A673 (cell line): Measurements from ENCODE around the gene TBC1D13. TPM values are rescaled to one million over a fixed set of nuclear protein-coding genes. Genes with fewer than 3 reads are reported as not detected.

Source experiments
- BruUV-seq: library from RNA; stranded (reverse); fragments of 400-500 nt; replicated peaks from 2 replicates; lab custom pipeline; 2021; lab: Mats Ljungman, UMichigan
- CTCF ChIA-PET: fragments of 300-600 bp; sonication (Branson Sonifier 250); formaldehyde crosslinking; loops from one replicate; lab custom pipeline; 2022; ENCODE audit warnings: antibody characterized with exemption; lab: Charles Lee
- POLR2A ChIA-PET: fragments of 300-600 bp; sonication (Branson Sonifier 250); formaldehyde crosslinking; loops from one replicate; lab custom pipeline; 2022; ENCODE audit warnings: antibody characterized with exemption; ENCODE audit not compliant: low non-redundant PET; lab: Charles Lee
- DNase-seq: peaks from one replicate; pipeline ENCODE4 v3.0.0-alpha.2; 2015; ENCODE audit warnings: low spot score
- H3K27ac ChIP-seq: fragments of 200-600 bp; sonication (generic); 2 replicates; pipeline ENCODE4 v1.5.1; 2016; ENCODE audit warnings: mixed run types, low read depth, mild to moderate bottlenecking, mixed read lengths, antibody characterized with exemption, low read length; ENCODE audit not compliant: poor library complexity, severe bottlenecking
- H3K27me3 ChIP-seq: fragments of 200-600 bp; sonication (generic); replicated peaks from 2 replicates; pipeline ENCODE4 v1.6.1; 2017; ENCODE audit warnings: mixed run types, low read depth, mild to moderate bottlenecking, mixed read lengths, antibody characterized with exemption, low read length; ENCODE audit not compliant: insufficient read depth, poor library complexity
- H3K36me3 ChIP-seq: fragments of 200-600 bp; sonication (generic); 2 replicates; pipeline ENCODE4 v1.6.1; 2016; ENCODE audit warnings: mixed run types, mild to moderate bottlenecking, mixed read lengths, antibody characterized with exemption, low read length; ENCODE audit not compliant: insufficient read depth, poor library complexity, severe bottlenecking
- H3K4me1 ChIP-seq: fragments of 200-600 bp; sonication (generic); 2 replicates; pipeline ENCODE4 v1.6.1; 2017; ENCODE audit warnings: mixed run types, mild to moderate bottlenecking, mixed read lengths, antibody characterized with exemption, low read length; ENCODE audit not compliant: insufficient read depth, poor library complexity, severe bottlenecking
- H3K4me3 ChIP-seq: fragments of 200-600 bp; sonication (generic); 2 replicates; pipeline ENCODE4 v1.5.1; 2016; ENCODE audit warnings: low read depth, mixed run types, mild to moderate bottlenecking, mixed read lengths, low read length; ENCODE audit not compliant: poor library complexity, severe bottlenecking
- H3K9me3 ChIP-seq: fragments of 200-600 bp; sonication (generic); 2 replicates; pipeline ENCODE4 v1.6.1; 2016; ENCODE audit warnings: mixed run types, low read depth, mild to moderate bottlenecking, mixed read lengths, antibody characterized with exemption, low read length; ENCODE audit not compliant: poor library complexity, severe bottlenecking
- EZH2 ChIP-seq: fragments of 200-600 bp; sonication (generic); IDR thresholded peaks from 2 replicates; pipeline ENCODE4 v1.6.1; 2017; ENCODE audit warnings: borderline replicate concordance, low read depth, mild to moderate bottlenecking, mixed read lengths, antibody characterized with exemption, low read length; ENCODE audit not compliant: poor library complexity, severe bottlenecking
- intact Hi-C: fragments of 100-400 bp; cut with micrococcal nuclease; formaldehyde crosslinking; loops from one replicate; pipeline ENCODE4 v1.10.0; 2022; ENCODE audit not compliant: unreplicated experiment
- total RNA-seq: library from RNA; stranded (reverse); gene quantifications from 2 replicates; pipeline ENCODE4 v1.2.3, GENCODE V29; 2021
- TF ChIP-seq, protein P1 (sequence below): fragments of 300-800, 200-600 bp; sonication (generic); conservative IDR thresholded peaks from 2 replicates; pipeline ENCODE4 v1.5.1; 2017; ENCODE audit warnings: low read depth, mild to moderate bottlenecking, antibody characterized with exemption, low read length, moderate library complexity, mixed read lengths

TBC1D13 gene
- total RNA-seq, 1 experiment from 2014 or later = 26.7 TPM

DNA sequence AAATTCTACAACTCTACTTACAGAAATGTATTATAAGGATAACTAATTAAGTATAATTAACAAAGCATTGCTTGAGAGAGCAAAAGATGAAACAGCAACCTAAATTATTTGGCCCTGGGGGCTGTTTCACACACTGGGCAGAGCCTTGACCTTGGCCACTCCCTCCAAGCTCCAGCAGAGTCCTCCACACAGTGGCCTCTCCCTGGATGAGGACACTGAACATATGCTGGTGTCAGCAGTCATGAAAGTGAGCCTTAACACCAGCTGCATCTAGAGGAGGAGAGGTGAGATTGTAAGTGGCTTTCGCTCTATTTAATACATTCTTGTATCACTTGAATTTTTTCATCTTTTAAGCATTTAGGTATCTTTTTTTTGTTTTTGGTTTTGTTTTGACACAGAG, 39.8 kb upstream of the TBC1D13 start:
- Histone ChIP-seq H3K4me1 (no peaks in the 10 kb centered on the region), H3K9me3 (no peaks in the 10 kb centered on the region), H3K4me3 (no peak overlapping the region), H3K27me3 (no peaks in the 10 kb centered on the region), H3K36me3 (no peaks in the 10 kb centered on the region), H3K27ac (no peak overlapping the region)
- intact Hi-C loops = no loop called here
- TF ChIP-seq, protein P1, sequence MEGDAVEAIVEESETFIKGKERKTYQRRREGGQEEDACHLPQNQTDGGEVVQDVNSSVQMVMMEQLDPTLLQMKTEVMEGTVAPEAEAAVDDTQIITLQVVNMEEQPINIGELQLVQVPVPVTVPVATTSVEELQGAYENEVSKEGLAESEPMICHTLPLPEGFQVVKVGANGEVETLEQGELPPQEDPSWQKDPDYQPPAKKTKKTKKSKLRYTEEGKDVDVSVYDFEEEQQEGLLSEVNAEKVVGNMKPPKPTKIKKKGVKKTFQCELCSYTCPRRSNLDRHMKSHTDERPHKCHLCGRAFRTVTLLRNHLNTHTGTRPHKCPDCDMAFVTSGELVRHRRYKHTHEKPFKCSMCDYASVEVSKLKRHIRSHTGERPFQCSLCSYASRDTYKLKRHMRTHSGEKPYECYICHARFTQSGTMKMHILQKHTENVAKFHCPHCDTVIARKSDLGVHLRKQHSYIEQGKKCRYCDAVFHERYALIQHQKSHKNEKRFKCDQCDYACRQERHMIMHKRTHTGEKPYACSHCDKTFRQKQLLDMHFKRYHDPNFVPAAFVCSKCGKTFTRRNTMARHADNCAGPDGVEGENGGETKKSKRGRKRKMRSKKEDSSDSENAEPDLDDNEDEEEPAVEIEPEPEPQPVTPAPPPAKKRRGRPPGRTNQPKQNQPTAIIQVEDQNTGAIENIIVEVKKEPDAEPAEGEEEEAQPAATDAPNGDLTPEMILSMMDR = no peak
- TF ChIP-seq EZH2 = no peak
- ChIA-PET POLR2A (no interaction called here), CTCF (no interaction called here)
- DNase-seq = no peak
- BruUV-seq = no TSS peak

DNA sequence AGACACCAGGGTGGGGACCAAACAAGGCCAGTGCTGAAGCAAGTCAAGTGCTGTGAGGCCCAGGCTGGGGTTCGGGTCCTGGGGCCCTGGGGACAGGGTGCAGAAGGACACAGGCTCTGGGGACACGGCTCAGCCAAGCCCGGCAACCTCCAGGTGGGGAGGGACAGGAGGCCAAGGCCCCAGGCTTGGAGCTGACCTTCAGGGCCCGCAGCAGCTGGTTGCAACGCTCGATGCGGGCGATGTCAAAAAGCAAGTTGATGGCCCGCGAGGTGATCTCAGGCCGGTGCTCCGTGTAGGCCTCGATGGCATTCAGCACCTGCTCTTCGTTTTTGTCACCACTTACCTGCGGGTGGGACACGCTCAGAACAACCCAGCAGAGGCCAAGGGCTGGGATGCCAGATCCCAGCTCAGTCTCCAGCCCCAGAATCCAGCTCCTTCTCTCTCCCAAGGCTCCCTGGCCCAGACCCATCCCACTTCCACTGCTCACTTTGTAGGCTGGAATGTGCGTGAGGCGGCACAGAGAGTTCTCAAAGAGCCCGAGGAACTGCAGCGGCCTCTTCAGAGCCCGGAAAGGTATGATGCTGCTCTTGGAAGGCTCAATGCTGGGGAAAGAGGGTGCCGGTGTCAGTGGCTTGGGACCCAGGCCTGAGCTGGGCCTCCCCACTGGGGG, 36.0 kb upstream of the TBC1D13 start:
- TF ChIP-seq EZH2 = no peak
- TF ChIP-seq, protein P1 = no peak
- ChIA-PET POLR2A (no interaction called here), CTCF (no interaction called here)
- Histone ChIP-seq H3K9me3 (no peaks in the 10 kb centered on the region), H3K4me1 (no peaks in the 10 kb centered on the region), H3K27ac (no peak overlapping the region), H3K36me3 (no peaks in the 10 kb centered on the region), H3K4me3 (no peak overlapping the region), H3K27me3 (no peaks in the 10 kb centered on the region)
- intact Hi-C loops = no loop called here
- DNase-seq = no peak
- no TSS peak for BruUV-seq

DNA sequence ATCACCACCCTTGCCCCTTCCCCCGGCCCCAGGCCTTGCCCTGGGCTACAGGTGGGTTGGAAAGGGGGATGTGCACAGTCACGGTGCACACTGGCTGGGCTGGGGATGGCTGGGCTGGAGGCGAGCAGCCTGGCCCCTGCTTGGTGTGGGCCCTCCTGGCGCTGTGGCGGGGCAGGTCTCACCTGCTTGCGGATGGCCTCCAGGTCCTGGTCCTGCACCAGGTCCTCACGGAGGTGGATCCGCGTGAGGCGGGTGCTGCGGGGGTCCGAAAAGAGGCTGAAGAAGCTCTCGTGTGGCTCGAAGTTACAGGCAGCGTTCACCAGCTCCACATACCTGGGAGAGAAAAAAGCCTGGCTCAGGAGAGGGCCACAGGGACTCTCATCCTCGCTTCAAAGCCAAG, 33.4 kb upstream of the TBC1D13 start:
- no peaks in the 10 kb centered on the region for H3K36me3 ChIP-seq
- H3K4me3 ChIP-seq = no peak overlapping the region
- intact Hi-C loops = no loop called here
- ChIA-PET POLR2A (no interaction called here), CTCF (no interaction called here)
- no peaks in the 10 kb centered on the region for H3K27me3 ChIP-seq
- TF ChIP-seq EZH2 = no peak
- TF ChIP-seq, protein P1 = no peak
- H3K4me1 ChIP-seq = no peaks in the 10 kb centered on the region
- H3K9me3 ChIP-seq = no peaks in the 10 kb centered on the region
- BruUV-seq = no TSS peak
- H3K27ac ChIP-seq = no peak overlapping the region
- no peak for DNase-seq
